Uterus (tissue), 4 donors: ENCODE data around the gene INPP5F. TPM values are rescaled to one million over a fixed set of nuclear protein-coding genes. Genes with fewer than 3 reads are reported as not detected.
"Not testable (repeated sequence)": the region's sequence is repeated elsewhere in the genome, so short reads cannot be mapped to it uniquely, and the experiment has no call there.

Experiments used
- DNase-seq, 2 donors: peaks; one replicate each; pipeline ENCODE4 v3.0.0-alpha.2; 2019 to 2020
- H3K27ac ChIP-seq, 2 donors: fragments of 200-600 bp; sonication (generic); 1 replicate in 1 of 2; 2 replicates in 1 of 2; pipeline ENCODE4 v1.5.1; 2016 to 2018
- H3K27me3 ChIP-seq, 2 donors: fragments of 200-600 bp; sonication (generic); one replicate each; pipeline ENCODE4 v1.5.1; 2018 to 2019; ENCODE audit warnings: control low read depth in 1 of 2
- H3K36me3 ChIP-seq, 2 donors: fragments of 200-600 bp; sonication (generic); one replicate each; pipeline ENCODE4 v1.5.1; 2019; ENCODE audit warnings: control low read depth in 1 of 2
- H3K4me1 ChIP-seq, 2 donors: fragments of 200-600 bp; sonication (generic); one replicate each; pipeline ENCODE4 v1.5.1; 2018 to 2019; ENCODE audit warnings: control low read depth in 1 of 2
- H3K4me3 ChIP-seq, 2 donors: fragments of 200-600 bp; sonication (generic); 1 replicate in 1 of 2; 2 replicates in 1 of 2; pipeline ENCODE4 v1.5.1; 2018 to 2019; ENCODE audit warnings: mild to moderate bottlenecking in 1 of 2
- H3K9me3 ChIP-seq, 2 donors: fragments of 200-600 bp; sonication (generic); one replicate each; pipeline ENCODE4 v1.5.1; 2019; ENCODE audit warnings: control low read depth in 1 of 2
- CTCF ChIP-seq, 4 experiments: fragments of 200-600 bp in 2 of 4; fragments of 450-650 bp in 2 of 4; sonication (generic) in 2 of 4; IDR thresholded peaks; one replicate each; pipeline ENCODE4 v1.5.1; 2016 to 2019; ENCODE audit warnings: antibody characterized with exemption in 4 of 4, mild to moderate bottlenecking in 2 of 4, moderate library complexity in 1 of 4
- POLR2A ChIP-seq, 2 donors: fragments of 450-650 bp; IDR thresholded peaks; one replicate each; pipeline ENCODE4 v1.6.1; 2016; ENCODE audit warnings: antibody characterized with exemption in 2 of 2, mild to moderate bottlenecking in 1 of 2, moderate library complexity in 1 of 2
- intact Hi-C: fragments of 100-400 bp; cut with DNase I; formaldehyde crosslinking; loops from one replicate; pipeline ENCODE4 v1.15.1; 2023; ENCODE audit warnings: low total_unique reads
- total RNA-seq, 4 donors: library from RNA; depleted of rRNA in 3 of 4; stranded (reverse); fragments of >200 nt in 3 of 4; gene quantifications; one replicate each; pipeline versions ENCODE4 v1.1.0 to v1.2.4, GENCODE V29; 2014 to 2023
- donor health status: DM: yes; HTN: yes; CAD: no.

INPP5F gene
- total RNA-seq, 4 donors from 2014 or later: 14.3 to 67.3 (median 27.8) TPM

GRCh38 chr10:119706521-119707278, 19.1 kb upstream of the INPP5F start:
- no peaks in the 10 kb centered on the region for H3K36me3 ChIP-seq
- TF ChIP-seq CTCF (IDR thresholded peaks at IDR 0.05): no peak
- TF ChIP-seq POLR2A (IDR thresholded peaks at IDR 0.05): no peak
- H3K4me3 ChIP-seq: no peak overlapping the region
- H3K27ac ChIP-seq: no peak overlapping the region
- H3K4me1 ChIP-seq: no peaks in the 10 kb centered on the region
- H3K27me3 ChIP-seq: no peaks in the 10 kb centered on the region
- no peak for DNase-seq
- H3K9me3 ChIP-seq: no peaks in the 10 kb centered on the region
- intact Hi-C loops: no loop called here

- H3K4me1 ChIP-seq, H3K4me3 ChIP-seq, H3K27me3 ChIP-seq, H3K36me3 ChIP-seq, intact Hi-C loops, H3K27ac ChIP-seq, H3K9me3 ChIP-seq, DNase-seq: not testable (repeated sequence)
Measured at GRCh38 chr10:119707331-119707730, 18.5 kb upstream of the INPP5F start.

GRCh38 chr10:119710935-119711334, 14.9 kb upstream of the INPP5F start:
- intact Hi-C loops, H3K36me3 ChIP-seq, H3K9me3 ChIP-seq, H3K27me3 ChIP-seq, DNase-seq, H3K27ac ChIP-seq, H3K4me1 ChIP-seq, H3K4me3 ChIP-seq: not testable (repeated sequence)

GRCh38 chr10:119713744-119714483, 11.9 kb upstream of the INPP5F start:
- no peak overlapping the region for H3K27ac ChIP-seq
- DNase-seq: no peak
- no peaks in the 10 kb centered on the region for H3K36me3 ChIP-seq
- H3K9me3 ChIP-seq: no peaks in the 10 kb centered on the region
- H3K4me1 ChIP-seq: no peaks in the 10 kb centered on the region
- no peak overlapping the region for H3K4me3 ChIP-seq
- TF ChIP-seq POLR2A (IDR thresholded peaks at IDR 0.05): no peak
- no peak for TF ChIP-seq CTCF (IDR thresholded peaks at IDR 0.05)
- intact Hi-C loops: no loop called here
- H3K27me3 ChIP-seq: no peaks in the 10 kb centered on the region

- no peaks in the 10 kb centered on the region for H3K9me3 ChIP-seq
- TF ChIP-seq CTCF (IDR thresholded peaks at IDR 0.05): no peak
- no peak for TF ChIP-seq POLR2A (IDR thresholded peaks at IDR 0.05)
- no peak overlapping the region for H3K4me3 ChIP-seq
- H3K36me3 ChIP-seq: no peaks in the 10 kb centered on the region
- DNase-seq: no peak
- no peaks in the 10 kb centered on the region for H3K27me3 ChIP-seq
- intact Hi-C loops: no loop called here
- H3K4me1 ChIP-seq: no peaks in the 10 kb centered on the region
- H3K27ac ChIP-seq: no peak overlapping the region
Measured at GRCh38 chr10:119714484-119714816, 11.4 kb upstream of the INPP5F start.
